ENCODE data around the gene ACTN1.

ACTN1 gene

DNA sequence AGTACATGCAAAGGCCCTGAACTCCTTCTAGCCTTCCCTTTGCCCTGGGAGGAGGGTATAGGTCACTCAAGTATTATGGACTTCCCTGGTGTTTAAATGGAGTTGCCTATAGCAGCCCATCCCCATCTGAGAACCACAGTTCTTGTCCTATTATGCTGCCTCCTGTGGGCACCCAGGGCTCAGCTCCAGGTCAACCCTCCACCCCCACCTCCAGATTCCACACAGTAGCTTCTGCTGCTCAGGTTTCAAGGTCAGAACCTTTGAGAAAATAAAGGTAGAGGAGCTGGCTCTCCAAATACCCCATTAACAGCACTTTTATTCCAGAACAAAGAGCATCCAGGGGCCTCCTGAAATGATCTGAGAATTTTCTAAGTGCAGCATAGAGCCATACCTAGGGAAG lies 57.4 kb downstream of the ACTN1 start:
- no peak overlapping the region for H3K9ac ChIP-seq (ENCODE audit: low read depth, low read length)

DNA sequence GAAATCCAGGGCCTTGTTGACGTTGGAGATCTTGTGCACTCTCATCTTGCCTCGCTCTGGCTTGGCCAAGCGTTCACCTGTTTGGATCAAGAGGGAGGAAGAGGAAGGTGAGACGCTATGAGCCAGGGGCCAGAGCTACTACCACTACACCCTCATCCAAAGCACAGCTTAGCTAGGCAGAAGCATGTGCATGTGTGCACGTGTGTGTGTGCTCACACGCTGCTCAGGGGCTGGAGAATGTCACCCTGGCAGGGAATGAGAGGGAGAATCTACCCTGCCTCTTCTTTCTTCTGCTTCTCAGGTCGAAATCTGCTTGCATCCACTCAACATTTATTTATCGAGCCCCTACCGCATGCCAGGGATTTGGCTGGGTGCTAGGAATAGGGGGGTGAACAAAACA lies 58.1 kb downstream of the ACTN1 start:
- H3K4me1 ChIP-seq (ENCODE audit: insufficient read depth, low read length) = peaks cover 33% of the 10 kb centered on the region
- peaks cover 33% of the 10 kb centered on the region for H3K36me3 ChIP-seq (ENCODE audit: insufficient read depth, low read length)
- no peak overlapping the region for H3K9ac ChIP-seq (ENCODE audit: low read depth, low read length)
- H3K9me3 ChIP-seq (ENCODE audit: control insufficient read depth, insufficient read depth, low read length) = no peaks in the 10 kb centered on the region

More for the DNA sequence above, 57.4 kb downstream of the ACTN1 start:
- H3K9me3 ChIP-seq (ENCODE audit: control insufficient read depth, insufficient read depth, low read length) = no peaks in the 10 kb centered on the region
- H3K4me1 ChIP-seq (ENCODE audit: insufficient read depth, low read length) = peaks cover 33% of the 10 kb centered on the region
- H3K36me3 ChIP-seq (ENCODE audit: insufficient read depth, low read length) = peaks cover 27% of the 10 kb centered on the region

DNA sequence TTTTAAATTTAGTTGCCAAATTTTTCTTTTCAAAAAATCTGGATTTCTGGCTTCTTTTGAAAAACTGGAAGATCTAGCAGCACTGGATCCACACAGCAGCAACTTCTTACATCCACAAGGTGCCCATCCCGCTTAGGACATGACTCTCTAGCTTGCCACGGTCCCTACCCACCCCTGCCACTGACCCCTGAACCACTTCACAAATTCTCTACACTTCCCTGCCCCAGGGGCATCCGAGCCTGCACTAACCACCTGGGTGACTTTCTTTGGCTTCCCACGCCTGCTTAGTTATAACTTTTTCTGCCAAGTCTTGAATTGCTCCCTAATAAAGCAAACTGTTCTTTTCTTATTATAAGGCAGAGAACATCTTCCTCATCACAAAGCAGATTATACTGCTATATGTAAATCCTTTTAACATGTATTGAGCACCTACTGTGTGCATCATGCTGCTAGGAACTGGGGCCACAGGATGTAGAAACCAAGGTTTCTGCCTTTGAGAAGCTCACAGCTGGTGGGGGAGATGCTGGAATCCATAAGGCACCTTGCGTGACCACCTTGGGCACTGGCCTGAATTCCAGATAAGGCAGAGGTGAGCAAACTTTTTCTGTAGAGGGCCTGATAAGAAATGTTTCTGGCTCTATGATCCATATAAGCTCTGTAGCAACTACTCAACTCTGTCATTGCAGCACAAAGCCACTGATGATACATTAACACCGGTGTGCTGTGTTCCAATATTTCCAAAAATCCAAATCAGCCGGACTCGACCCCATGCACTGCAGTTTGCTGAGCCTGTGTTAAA lies 59.8 kb downstream of the ACTN1 start:
- H3K9ac ChIP-seq (ENCODE audit: low read depth, low read length) = no peak overlapping the region
- H3K36me3 ChIP-seq (ENCODE audit: insufficient read depth, low read length) = peaks cover 37% of the 10 kb centered on the region
- peaks cover 22% of the 10 kb centered on the region; the same call in 1 of the 2 replicates for H3K4me1 ChIP-seq (ENCODE audit: insufficient read depth, low read length)
- no peaks in the 10 kb centered on the region for H3K9me3 ChIP-seq (ENCODE audit: control insufficient read depth, insufficient read depth, low read length)

DNA sequence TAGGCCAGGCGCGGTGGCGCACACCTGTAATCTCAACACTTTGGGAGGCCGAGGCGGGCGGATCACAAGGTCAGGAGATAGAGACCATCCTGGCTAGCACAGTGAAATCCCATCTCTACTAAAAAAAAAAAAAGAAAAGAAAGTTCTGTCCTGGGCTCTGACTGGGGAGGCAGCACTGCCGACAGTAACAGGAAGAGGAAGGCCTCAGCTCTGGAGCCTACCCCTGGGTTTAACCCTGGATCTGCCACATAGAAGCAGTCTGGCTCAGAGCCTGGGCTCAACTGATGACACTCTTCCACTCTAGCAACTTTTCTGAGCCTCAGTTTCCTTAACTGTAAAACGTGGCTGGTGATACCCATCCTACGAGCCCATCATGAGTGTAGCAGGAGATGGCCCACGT lies 60.5 kb downstream of the ACTN1 start:
- no peaks in the 10 kb centered on the region for H3K9me3 ChIP-seq (ENCODE audit: control insufficient read depth, insufficient read depth, low read length)
- peaks cover 16% of the 10 kb centered on the region; the same call in 1 of the 2 replicates for H3K4me1 ChIP-seq (ENCODE audit: insufficient read depth, low read length)
- peaks cover 37% of the 10 kb centered on the region for H3K36me3 ChIP-seq (ENCODE audit: insufficient read depth, low read length)
- H3K9ac ChIP-seq (ENCODE audit: low read depth, low read length) = no peak overlapping the region

DNA sequence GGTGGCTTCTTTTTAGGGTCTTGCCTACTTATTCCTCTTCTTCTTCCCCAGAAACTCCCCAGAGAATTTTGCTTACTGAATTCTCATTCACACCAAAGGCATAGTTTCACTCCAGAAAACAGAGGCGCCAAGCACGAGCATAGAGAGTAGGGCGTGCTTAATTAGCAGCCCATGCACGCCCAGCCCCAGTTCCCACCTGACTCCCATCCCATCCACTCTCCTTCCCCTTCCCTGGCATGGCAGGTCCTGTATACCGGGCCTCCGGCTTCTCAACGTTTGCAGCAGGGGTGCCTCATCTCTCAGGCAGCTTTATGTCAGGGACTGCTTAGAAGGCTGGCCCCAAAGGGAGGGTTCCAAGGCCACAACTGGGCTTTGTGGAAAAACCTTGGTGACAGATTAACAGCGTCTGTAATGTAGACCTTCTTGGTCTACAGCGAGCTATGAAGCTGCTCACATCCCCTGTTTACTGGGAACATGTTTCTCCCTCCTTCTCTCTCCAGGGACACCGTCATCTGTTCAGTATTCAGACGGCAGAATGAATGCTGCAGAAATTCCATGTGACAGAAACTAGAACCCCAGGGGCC lies 62.7 kb downstream of the ACTN1 start:
- Histone ChIP-seq H3K4me1 (ENCODE audit: insufficient read depth, low read length) (no peaks in the 10 kb centered on the region; the same call in 1 of the 2 replicates), H3K9ac (ENCODE audit: low read depth, low read length) (no peak overlapping the region), H3K9me3 (ENCODE audit: control insufficient read depth, insufficient read depth, low read length) (no peaks in the 10 kb centered on the region), H3K36me3 (ENCODE audit: insufficient read depth, low read length) (peaks cover 33% of the 10 kb centered on the region)

DNA sequence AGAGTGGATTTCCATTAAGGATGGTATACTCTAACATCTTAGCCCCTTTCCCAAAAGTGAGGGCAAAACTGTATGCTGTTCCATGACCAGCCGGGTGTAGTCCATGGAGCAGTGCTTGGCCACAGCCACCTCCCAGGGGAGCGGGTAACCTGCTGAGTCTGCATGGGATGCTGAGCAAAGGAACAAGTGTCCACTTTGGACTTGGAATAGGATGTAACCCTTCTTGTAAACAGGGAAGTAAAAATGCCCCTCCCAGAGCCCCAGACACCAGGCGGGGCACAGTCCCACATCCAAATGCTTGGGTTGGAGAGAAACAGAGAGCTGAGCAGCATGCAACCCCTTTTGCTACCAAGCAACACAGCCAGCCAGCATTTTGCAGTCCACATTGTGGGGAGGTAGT lies 65.6 kb downstream of the ACTN1 start:
- Histone ChIP-seq H3K9ac (ENCODE audit: low read depth, low read length) (no peak overlapping the region), H3K9me3 (ENCODE audit: control insufficient read depth, insufficient read depth, low read length) (no peaks in the 10 kb centered on the region), H3K4me1 (ENCODE audit: insufficient read depth, low read length) (no peaks in the 10 kb centered on the region; the same call in 1 of the 2 replicates), H3K36me3 (ENCODE audit: insufficient read depth, low read length) (peaks cover 34% of the 10 kb centered on the region)

DNA sequence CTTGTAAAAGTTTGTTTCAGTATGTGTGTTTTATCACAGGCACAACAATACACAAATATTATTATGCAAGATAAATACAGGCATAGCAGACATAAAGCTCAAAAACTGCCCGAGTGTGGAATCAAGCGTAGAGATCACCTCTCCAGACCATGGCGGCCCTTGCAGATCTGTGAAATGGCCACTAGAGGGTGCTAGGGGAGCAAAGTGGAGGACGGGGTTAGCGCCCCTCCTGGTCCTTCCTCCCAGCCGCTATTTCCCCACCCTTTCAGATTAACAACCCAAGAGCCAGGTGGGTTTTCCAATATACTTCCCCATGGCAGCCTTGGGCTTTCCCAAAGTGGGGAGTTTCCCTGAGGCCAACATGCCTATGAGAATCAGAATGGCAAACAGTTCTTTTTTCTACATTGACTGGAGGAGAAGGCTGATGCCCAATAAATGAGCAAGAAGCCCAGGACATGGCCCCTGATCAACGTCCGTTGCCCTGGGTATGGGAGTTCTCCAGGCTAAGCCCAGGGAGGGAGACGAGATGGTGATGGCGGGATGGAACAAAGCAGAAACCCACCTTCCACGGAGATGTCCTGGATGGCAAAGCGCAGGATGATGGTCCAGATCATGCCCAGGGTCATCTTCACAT lies 67.4 kb downstream of the ACTN1 start:
- Histone ChIP-seq H3K36me3 (ENCODE audit: insufficient read depth, low read length) (peaks cover 33% of the 10 kb centered on the region; the same call in 1 of the 2 replicates), H3K4me1 (ENCODE audit: insufficient read depth, low read length) (no peaks in the 10 kb centered on the region; the same call in 1 of the 2 replicates), H3K9ac (ENCODE audit: low read depth, low read length) (no peak overlapping the region), H3K9me3 (ENCODE audit: control insufficient read depth, insufficient read depth, low read length) (no peaks in the 10 kb centered on the region)

DNA sequence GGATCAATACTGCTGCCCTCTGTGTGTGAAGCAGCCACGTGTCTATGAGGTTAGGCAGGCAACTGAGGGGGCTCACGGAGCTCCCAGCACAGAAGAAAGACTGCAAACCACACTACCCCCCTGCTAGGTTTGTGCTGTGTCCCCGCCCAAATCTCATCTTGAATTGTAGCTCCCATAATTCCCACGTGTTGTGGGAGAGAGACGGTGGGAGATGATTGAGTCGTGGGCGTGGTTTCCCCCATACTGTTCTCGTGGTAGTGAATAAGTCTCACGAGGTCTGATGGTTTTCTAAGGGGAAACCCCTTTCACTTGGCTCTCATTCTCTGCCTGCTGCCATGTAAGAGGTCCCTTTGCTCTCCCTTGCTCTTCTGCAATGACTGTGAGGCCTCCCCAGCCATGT lies 68.6 kb downstream of the ACTN1 start:
- no peaks in the 10 kb centered on the region; the same call in 1 of the 2 replicates for H3K4me1 ChIP-seq (ENCODE audit: insufficient read depth, low read length)
- H3K36me3 ChIP-seq (ENCODE audit: insufficient read depth, low read length) = peaks cover 28% of the 10 kb centered on the region; the same call in 1 of the 2 replicates
- H3K9ac ChIP-seq (ENCODE audit: low read depth, low read length) = no peak overlapping the region

DNA sequence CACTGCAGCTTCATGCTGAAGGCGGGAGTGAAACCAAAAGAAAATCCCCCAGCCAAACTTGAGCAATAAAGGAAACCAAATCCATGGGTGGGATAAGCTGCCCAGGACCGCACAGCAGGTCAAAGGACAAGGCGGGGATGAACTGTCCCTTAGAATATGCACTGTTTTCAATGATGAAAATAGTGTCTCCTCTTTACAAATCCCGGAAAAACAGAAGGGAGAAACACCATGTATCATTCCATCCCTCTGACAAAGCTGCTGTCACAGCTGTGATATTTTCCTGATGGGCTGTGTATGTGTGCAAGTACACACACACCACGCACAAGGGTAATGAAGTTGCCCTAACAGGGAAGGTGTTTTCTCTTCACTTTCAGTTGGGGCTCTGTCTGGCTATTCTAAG lies 70.3 kb downstream of the ACTN1 start:
- H3K9me3 ChIP-seq (ENCODE audit: control insufficient read depth, insufficient read depth, low read length) = no peaks in the 10 kb centered on the region
- H3K9ac ChIP-seq (ENCODE audit: low read depth, low read length) = no peak overlapping the region
- H3K4me1 ChIP-seq (ENCODE audit: insufficient read depth, low read length) = no peaks in the 10 kb centered on the region; the same call in 1 of the 2 replicates
- peaks cover 33% of the 10 kb centered on the region for H3K36me3 ChIP-seq (ENCODE audit: insufficient read depth, low read length)

More for the DNA sequence above, 68.6 kb downstream of the ACTN1 start:
- no peaks in the 10 kb centered on the region for H3K9me3 ChIP-seq (ENCODE audit: control insufficient read depth, insufficient read depth, low read length)

DNA sequence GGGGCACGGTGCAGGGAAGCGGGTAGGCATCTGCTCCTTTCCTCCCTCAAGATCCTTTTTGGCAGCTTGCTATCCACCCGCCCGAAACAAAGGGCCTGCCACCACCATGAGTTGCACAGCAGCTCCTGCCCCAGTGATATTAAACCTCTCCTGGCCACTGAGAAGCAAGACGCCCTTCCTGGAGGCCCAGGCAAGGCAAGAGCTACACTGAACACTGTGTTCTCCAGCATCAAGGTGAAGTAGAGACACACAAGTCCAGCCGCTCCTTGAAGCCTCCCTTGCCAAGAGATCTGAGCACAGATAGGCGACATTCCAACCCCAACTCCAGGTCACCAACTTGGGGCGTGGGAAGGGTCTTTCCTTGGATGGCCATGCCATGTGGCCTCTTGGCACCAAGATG lies 70.9 kb downstream of the ACTN1 start:
- Histone ChIP-seq H3K4me1 (ENCODE audit: insufficient read depth, low read length) (no peaks in the 10 kb centered on the region; the same call in 1 of the 2 replicates), H3K9me3 (ENCODE audit: control insufficient read depth, insufficient read depth, low read length) (no peaks in the 10 kb centered on the region), H3K9ac (ENCODE audit: low read depth, low read length) (no peak overlapping the region), H3K36me3 (ENCODE audit: insufficient read depth, low read length) (peaks cover 33% of the 10 kb centered on the region)

DNA sequence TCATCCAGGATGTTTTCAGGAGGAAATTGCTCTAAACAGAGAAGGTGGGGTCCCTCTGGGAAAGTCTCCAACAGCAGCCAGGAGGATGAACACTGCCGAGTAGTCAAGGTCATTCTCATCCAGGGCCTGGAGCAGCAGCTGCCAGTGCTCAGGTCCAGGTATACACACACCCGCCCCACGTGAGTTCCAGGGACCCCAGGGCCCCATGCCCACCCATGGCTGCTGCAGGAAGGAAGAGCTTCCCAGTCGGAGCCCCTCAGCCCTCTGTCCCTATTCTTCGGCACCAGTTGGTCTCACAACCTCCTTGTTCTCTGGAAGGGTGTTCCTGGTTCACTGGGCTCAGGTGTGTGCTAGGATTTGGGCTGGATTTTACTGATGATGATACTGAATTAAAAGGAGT lies 72.7 kb downstream of the ACTN1 start:
- Histone ChIP-seq H3K9me3 (ENCODE audit: control insufficient read depth, insufficient read depth, low read length) (no peaks in the 10 kb centered on the region), H3K36me3 (ENCODE audit: insufficient read depth, low read length) (peaks cover 41% of the 10 kb centered on the region)

DNA sequence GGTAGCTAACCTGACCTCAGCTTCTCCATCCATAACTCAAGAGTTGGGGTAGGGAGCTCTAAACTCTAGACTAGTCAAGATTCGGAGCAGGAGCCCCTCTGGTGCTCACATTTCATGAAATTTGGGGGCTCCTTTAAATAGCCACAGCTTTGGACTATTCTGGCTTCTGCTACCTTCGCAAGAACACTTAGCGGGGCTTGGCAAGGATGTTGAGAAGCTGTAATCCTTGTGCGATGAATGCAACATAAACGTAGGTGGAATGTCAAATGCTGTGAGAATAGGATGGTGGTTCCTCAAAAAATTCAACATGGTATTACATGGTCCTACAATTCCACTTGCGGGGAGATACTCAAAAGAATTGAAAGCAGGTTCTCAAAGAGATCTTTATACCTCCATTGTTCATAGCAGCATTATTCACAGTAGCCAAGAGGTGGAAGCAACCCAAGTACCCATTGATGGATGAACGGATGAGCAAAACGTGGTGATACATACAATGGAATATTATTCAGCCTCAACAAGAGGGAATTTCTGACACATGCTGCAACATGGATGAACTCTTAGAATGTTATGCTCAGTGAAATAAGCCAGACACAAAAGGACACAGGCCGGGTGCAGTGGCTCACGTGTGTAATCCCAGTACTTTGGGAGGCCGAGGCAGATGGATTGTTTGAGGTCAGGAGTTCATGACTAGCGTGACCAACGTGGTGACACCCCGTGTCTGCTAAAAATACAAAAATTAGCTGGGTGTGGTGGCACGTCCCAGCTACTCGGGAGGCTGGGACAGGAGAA lies 73.8 kb downstream of the ACTN1 start:
- no peaks in the 10 kb centered on the region for H3K9me3 ChIP-seq (ENCODE audit: control insufficient read depth, insufficient read depth, low read length)
- H3K4me1 ChIP-seq (ENCODE audit: insufficient read depth, low read length) = no peaks in the 10 kb centered on the region
- H3K36me3 ChIP-seq (ENCODE audit: insufficient read depth, low read length) = peaks cover 42% of the 10 kb centered on the region
- no peak overlapping the region for H3K9ac ChIP-seq (ENCODE audit: low read depth, low read length)

More for the DNA sequence above, 72.7 kb downstream of the ACTN1 start:
- H3K9ac ChIP-seq (ENCODE audit: low read depth, low read length) = no peak overlapping the region
- H3K4me1 ChIP-seq (ENCODE audit: insufficient read depth, low read length) = no peaks in the 10 kb centered on the region

DNA sequence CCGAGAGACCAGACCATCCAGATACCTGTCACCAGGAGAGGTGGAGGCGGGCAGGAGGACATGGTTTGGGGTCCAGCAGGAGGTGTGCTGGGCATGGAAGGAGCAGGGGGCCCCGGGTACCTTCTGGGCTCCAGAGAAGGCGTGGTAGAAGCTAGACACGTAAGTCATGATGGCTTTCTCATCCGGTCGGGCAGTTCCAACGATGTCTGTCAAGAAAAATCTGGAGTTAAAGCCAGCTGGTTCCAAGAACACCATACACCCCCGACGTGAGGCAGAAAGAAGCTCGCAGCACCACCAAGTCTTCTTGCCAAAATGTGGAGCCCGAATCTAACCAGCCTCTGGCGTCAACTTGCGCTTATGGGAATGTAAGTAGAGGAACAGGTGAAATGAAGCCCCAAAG lies 76.7 kb downstream of the ACTN1 start:
- Histone ChIP-seq H3K9me3 (ENCODE audit: control insufficient read depth, insufficient read depth, low read length) (no peaks in the 10 kb centered on the region), H3K4me1 (ENCODE audit: insufficient read depth, low read length) (no peaks in the 10 kb centered on the region), H3K9ac (ENCODE audit: low read depth, low read length) (no peak overlapping the region), H3K36me3 (ENCODE audit: insufficient read depth, low read length) (peaks cover 37% of the 10 kb centered on the region)

DNA sequence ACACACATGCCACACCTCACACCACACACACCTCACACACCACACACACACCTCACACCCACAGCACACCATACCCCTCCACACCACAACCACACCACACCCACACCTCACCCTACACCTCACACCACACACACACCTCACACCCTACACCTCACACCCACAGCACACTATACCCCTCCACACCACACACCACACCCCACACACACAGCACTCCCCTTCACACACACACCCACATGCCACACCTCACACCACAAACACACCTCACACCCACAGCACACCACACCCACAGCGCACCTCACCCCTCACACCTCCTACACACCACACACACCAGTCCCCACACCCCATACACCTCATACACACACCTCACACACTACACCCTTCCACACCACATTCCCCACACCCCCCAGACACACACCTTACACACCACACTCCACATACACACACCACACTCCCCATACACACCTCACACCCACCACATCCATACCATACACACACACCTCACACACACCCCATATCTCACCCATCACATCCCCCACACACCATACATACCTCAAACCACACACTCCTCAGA lies 80.0 kb downstream of the ACTN1 start:
- Histone ChIP-seq H3K4me1 (ENCODE audit: insufficient read depth, low read length) (no peaks in the 10 kb centered on the region), H3K9ac (ENCODE audit: low read depth, low read length) (no peak overlapping the region), H3K9me3 (ENCODE audit: control insufficient read depth, insufficient read depth, low read length) (no peaks in the 10 kb centered on the region), H3K36me3 (ENCODE audit: insufficient read depth, low read length) (peaks cover 28% of the 10 kb centered on the region)
